B cell (primary cell): ENCODE results near the gene ACTBL2. TPM values are rescaled to one million over a fixed set of nuclear protein-coding genes. Genes with fewer than 3 reads are reported as not detected.

Experiments
- ATAC-seq: fragments of 200-7000 bp; cut with Tn5 transposase; one replicate; pipeline ENCODE4 v1.10.0; 2021; ENCODE audit warnings: low read depth, mild to moderate bottlenecking, moderate number of reproducible peaks, moderate library complexity
- CTCF ChIA-PET: fragments of 350-600 bp; sonication (Branson Sonifier 250); formaldehyde crosslinking; loops from one replicate; lab custom pipeline; 2021; ENCODE audit warnings: antibody characterized with exemption, inconsistent platforms; lab: Charles Lee
- POLR2A ChIA-PET: fragments of 350-600 bp; sonication (Branson Sonifier 250); formaldehyde crosslinking; loops from one replicate; lab custom pipeline; 2021; ENCODE audit warnings: antibody characterized with exemption; lab: Charles Lee
- DNase-seq: peaks from one replicate; pipeline ENCODE4 v3.0.0; 2013
- H2AFZ ChIP-seq: 2 replicates; pipeline ENCODE4 v1.6.1; 2012; ENCODE audit warnings: mild to moderate bottlenecking, low read depth, low read length; ENCODE audit not compliant: insufficient read depth, poor library complexity, severe bottlenecking
- H3K27ac ChIP-seq, 2 donors: 1 replicate in 1 of 2; 2 replicates in 1 of 2; pipeline ENCODE4 v1.5.1; 2012 to 2013; ENCODE audit warnings: low read length in 2 of 2, mild to moderate bottlenecking in 2 of 2, moderate library complexity in 1 of 2
- H3K27me3 ChIP-seq, 4 experiments: fragments of 200-600 bp in 1 of 4; sonication (generic) in 1 of 4; replicated peaks in 1 of 4; 1 replicate in 2 of 4; 2 replicates in 2 of 4; pipeline versions ENCODE4 v1.6.1 to v1.7.0; 2013 to 2016; ENCODE audit warnings: low read length in 3 of 4, mild to moderate bottlenecking in 2 of 4, mixed read lengths in 1 of 4, moderate library complexity in 1 of 4; ENCODE audit not compliant: insufficient read depth in 4 of 4, control insufficient read depth in 3 of 4; ENCODE audit errors: control extremely low read depth in 1 of 4
- H3K36me3 ChIP-seq, 2 experiments: replicated peaks in 1 of 2; 1 replicate in 1 of 2; 2 replicates in 1 of 2; pipeline versions ENCODE4 v1.6.1 to v1.7.1; 2013; ENCODE audit warnings: low read length in 1 of 2; ENCODE audit not compliant: insufficient read depth in 2 of 2, control insufficient read depth in 1 of 2; ENCODE audit errors: control extremely low read depth in 1 of 2, extremely low read depth in 1 of 2
- H3K4me1 ChIP-seq, 2 donors: fragments of 200-600 bp in 1 of 2; sonication (generic) in 1 of 2; 1 replicate in 1 of 2; 2 replicates in 1 of 2; pipeline versions ENCODE4 v1.5.1 to v1.6.1; 2013 to 2017; ENCODE audit warnings: low read length in 2 of 2; ENCODE audit not compliant: control insufficient read depth in 2 of 2, insufficient read depth in 2 of 2
- H3K4me2 ChIP-seq: replicated peaks from 2 replicates; pipeline ENCODE3; 2012; ENCODE audit warnings: mild to moderate bottlenecking, low read depth, low read length; ENCODE audit not compliant: poor library complexity, severe bottlenecking
- H3K4me3 ChIP-seq, 5 experiments: fragments of 200-600 bp in 1 of 5; sonication (generic) in 1 of 5; 1 replicate in 3 of 5; 2 replicates in 2 of 5; pipeline versions ENCODE4 v1.5.1 to v1.7.0; 2011 to 2016; ENCODE audit warnings: low read length in 4 of 5, mild to moderate bottlenecking in 4 of 5, low read depth in 2 of 5, control low read depth in 1 of 5, moderate library complexity in 1 of 5; ENCODE audit not compliant: insufficient read depth in 1 of 5; ENCODE audit errors: control extremely low read depth in 1 of 5, extremely low read depth in 1 of 5
- H3K79me2 ChIP-seq: fragments of 200-600 bp; sonication (generic); one replicate; pipeline ENCODE4 v1.6.0; 2016; ENCODE audit warnings: low read length; ENCODE audit not compliant: control insufficient read depth, insufficient read depth
- H3K9ac ChIP-seq: fragments of 200-600 bp; sonication (generic); 2 replicates; pipeline ENCODE4 v1.6.1; 2017; ENCODE audit warnings: mild to moderate bottlenecking, low read length, moderate library complexity
- H3K9me3 ChIP-seq, 3 donors: one replicate each; pipeline versions ENCODE4 v1.6.1 to v1.7.1; 2013; ENCODE audit warnings: low read length in 2 of 3; ENCODE audit not compliant: control insufficient read depth in 2 of 3, insufficient read depth in 1 of 3; ENCODE audit errors: control extremely low read depth in 1 of 3
- H4K20me1 ChIP-seq: 2 replicates; pipeline ENCODE4 v1.6.0; 2012; ENCODE audit warnings: mild to moderate bottlenecking, low read length; ENCODE audit not compliant: insufficient read depth, control insufficient read depth, poor library complexity, severe bottlenecking
- H3K27ac Mint-ChIP-seq: one replicate; pipeline ENCODE4 v1.8.0; 2021; ENCODE audit warnings: mixed read lengths
- H3K27me3 Mint-ChIP-seq: one replicate; pipeline ENCODE4 v1.8.0; 2021; ENCODE audit warnings: mixed read lengths
- H3K4me1 Mint-ChIP-seq: one replicate; pipeline ENCODE4 v1.8.0; 2021; ENCODE audit warnings: mixed read lengths
- H3K4me3 Mint-ChIP-seq: one replicate; pipeline ENCODE4 v1.8.0; 2021; ENCODE audit warnings: mixed read lengths
- H3K9me3 Mint-ChIP-seq: one replicate; pipeline ENCODE4 v1.8.0; 2022; ENCODE audit warnings: mixed read lengths; ENCODE audit not compliant: insufficient read depth
- CTCF ChIP-seq: fragments of 200-600 bp; IDR thresholded peaks from one replicate; pipeline ENCODE4 v1.8.0; 2022; ENCODE audit warnings: antibody characterized with exemption, mild to moderate bottlenecking
- EZH2 ChIP-seq: IDR thresholded peaks from 2 replicates; pipeline ENCODE4 v1.6.1; 2012; ENCODE audit warnings: borderline replicate concordance, low read depth, mild to moderate bottlenecking, moderate library complexity, low read length; ENCODE audit not compliant: insufficient read depth, poor library complexity, severe bottlenecking
- WGBS: methylation state at CpG from one replicate; pipeline ENCODE4 v1.1.5; 2013; ENCODE audit warnings: missing lambda C conversion rate; ENCODE audit not compliant: insufficient coverage; 5-methylcytosine and 5-hydroxymethylcytosine counted together
- intact Hi-C: fragments of 100-400 bp; cut with micrococcal nuclease; formaldehyde crosslinking; loops from one replicate; pipeline ENCODE4 v1.10.0; 2022
- polyA plus RNA-seq: library from polyadenylated mRNA; depleted of rRNA; stranded (reverse); fragments of >200 nt; gene quantifications from 2 replicates; pipeline ENCODE4 v1.2.3, GENCODE V29; 2012
- total RNA-seq, 2 donors: library from RNA; stranded (reverse); fragments of 120-200 nt in 1 of 2; gene quantifications; 1 replicate in 1 of 2; 2 replicates in 1 of 2; pipeline versions ENCODE4 v1.2.3 to v1.2.4, GENCODE V29; 2013 to 2022

The ACTBL2 gene
- total and polyA plus RNA-seq, 2 donors (not counting 1 experiment from before 2014, with no cell fraction given): not detected

DNA sequence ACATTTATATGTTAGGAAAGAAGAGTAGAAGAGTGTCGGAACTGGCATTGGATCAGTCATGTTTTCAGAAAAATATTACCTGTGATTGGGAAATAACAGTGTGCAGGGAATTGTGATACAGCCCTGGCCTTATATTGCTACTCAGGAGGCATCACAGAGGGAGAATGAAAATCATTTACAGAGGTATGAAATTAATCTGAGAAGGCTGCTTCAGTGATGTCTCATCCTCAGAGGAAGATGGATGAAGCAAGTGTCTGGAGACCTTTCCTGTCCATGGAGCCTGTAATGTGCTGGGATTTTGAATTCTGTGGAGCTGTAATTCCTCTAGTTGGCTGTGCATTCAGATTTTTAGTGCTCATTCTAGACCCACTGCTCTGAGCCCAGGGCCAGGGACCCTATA, 3.8 kb downstream of the ACTBL2 start:
- Mint-ChIP-seq H3K9me3 (no peaks in the 10 kb centered on the region), H3K27me3 (peaks cover 2% of the 10 kb centered on the region), H3K4me3 (no peak overlapping the region), H3K4me1 (no peaks in the 10 kb centered on the region), H3K27ac (no peak overlapping the region)
- no peaks in the 10 kb centered on the region for H3K36me3 ChIP-seq
- CTCF ChIA-PET: no interaction called here
- no peaks in the 10 kb centered on the region for H3K79me2 ChIP-seq
- peaks cover 0 to 2% (median 0%) of the 10 kb centered on the region in 4 experiments for H3K27me3 ChIP-seq
- no peak overlapping the region for H3K4me3 ChIP-seq
- TF ChIP-seq CTCF: no peak
- no peak for TF ChIP-seq EZH2
- DNase-seq (no peak), ATAC-seq (no peak)
- no peak overlapping the region for H3K4me2 ChIP-seq
- no peaks in the 10 kb centered on the region for H4K20me1 ChIP-seq
- intact Hi-C loops: no loop called here
- H3K4me1 ChIP-seq: no peaks in the 10 kb centered on the region
- H3K9ac ChIP-seq: no peak overlapping the region
- 100% methylated on average over 1 of the region's 1 CpG for WGBS
- POLR2A ChIA-PET: no interaction called here
- no peak overlapping the region for H2AFZ ChIP-seq
- H3K9me3 ChIP-seq: no peaks in the 10 kb centered on the region
- no peak overlapping the region for H3K27ac ChIP-seq

DNA sequence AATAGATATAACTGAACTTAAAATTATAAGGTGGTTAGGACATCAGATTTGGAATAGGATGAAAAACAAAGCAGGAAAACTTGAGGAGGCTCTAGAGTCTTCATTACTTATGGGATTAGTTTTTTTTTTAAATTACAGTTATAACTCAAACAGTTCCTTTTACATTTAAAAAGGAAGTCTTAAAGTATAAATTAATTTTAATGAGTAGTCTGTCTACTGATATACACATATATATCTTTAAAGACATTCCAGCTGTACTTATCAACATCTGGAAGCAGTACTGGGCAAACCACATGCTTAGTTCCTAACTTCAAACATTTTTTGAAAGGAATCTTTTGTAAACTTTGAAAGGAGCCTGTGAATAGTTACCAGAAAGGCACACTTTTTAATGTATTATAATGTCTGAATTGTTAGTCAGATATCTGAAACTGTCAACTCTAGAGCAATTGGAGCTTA, 6.0 kb downstream of the ACTBL2 start:
- no peak overlapping the region for H3K4me3 Mint-ChIP-seq
- TF ChIP-seq CTCF: no peak
- no peak for TF ChIP-seq EZH2
- no peaks in the 10 kb centered on the region for H3K4me1 Mint-ChIP-seq
- ATAC-seq (no peak), DNase-seq (no peak)
- no peaks in the 10 kb centered on the region for H3K9me3 Mint-ChIP-seq
- no peaks in the 10 kb centered on the region for H3K36me3 ChIP-seq
- H3K4me2 ChIP-seq: no peak overlapping the region
- no peak overlapping the region for H3K27ac ChIP-seq
- POLR2A ChIA-PET: no interaction called here
- H3K27me3 ChIP-seq: peaks cover 0 to 2% (median 0%) of the 10 kb centered on the region in 4 experiments
- no peak overlapping the region for H3K9ac ChIP-seq
- H3K27me3 Mint-ChIP-seq: no peaks in the 10 kb centered on the region
- H4K20me1 ChIP-seq: no peaks in the 10 kb centered on the region
- no peaks in the 10 kb centered on the region for H3K79me2 ChIP-seq
- no peaks in the 10 kb centered on the region for H3K9me3 ChIP-seq
- H2AFZ ChIP-seq: no peak overlapping the region
- intact Hi-C loops: no loop called here
- H3K27ac Mint-ChIP-seq: no peak overlapping the region
- CTCF ChIA-PET: no interaction called here
- no peaks in the 10 kb centered on the region for H3K4me1 ChIP-seq
- no peak overlapping the region for H3K4me3 ChIP-seq
